ENCODE results near the gene HRAS.

- TF ChIP-seq CTCF (IDR thresholded peaks at IDR 0.05; ENCODE audit: low read depth, low read length, missing input control) (no peak), YY1 (IDR thresholded peaks at IDR 0.05) (no peak), TAF1 (conservative IDR thresholded peaks at IDR 0.05) (no peak), NR2F2 (IDR thresholded peaks at IDR 0.05) (no peak), MAX (IDR thresholded peaks at IDR 0.05) (no peak), REST (IDR thresholded peaks at IDR 0.05) (no peak), ATF3 (IDR thresholded peaks at IDR 0.05) (no peak), ZBTB33 (IDR thresholded peaks at IDR 0.05) (no peak), JUND (IDR thresholded peaks at IDR 0.05) (no peak), RXRA (IDR thresholded peaks at IDR 0.05) (no peak), SP1 (IDR thresholded peaks at IDR 0.05) (no peak), HNF4A (conservative IDR thresholded peaks at IDR 0.05) (no peak), RAD21 (IDR thresholded peaks at IDR 0.05) (no peak), EGR1 (IDR thresholded peaks at IDR 0.05; ENCODE audit: low read depth in 2 of 2) (no peak)
These were observed 50.8 kb downstream of the HRAS start for GRCh38 chr11:484616-485015.

Data from liver (tissue), 3 donors.